ENCODE measurements around the gene BLTP3A. TPM values are rescaled to one million over a fixed set of nuclear protein-coding genes. Genes with fewer than 3 reads are reported as not detected.

The BLTP3A gene
- total and polyA plus RNA-seq, 10 of the 15 experiments (the other 5 are each of a cell fraction or from before 2014, with no cell fraction given) = 2.7 to 16.7 (median 9.9) TPM

GRCh38 chr6:34793877-34794276 lies 2.0 kb downstream of the BLTP3A start:
- FAIRE-seq (no peak), DNase-seq (ENCODE audit: low read depth, low spot score) (no peak), ATAC-seq (no peak)
- POLR2A ChIA-PET = interaction anchor here (0.7 kb wide), 1 partner anchor 9 kb away, joined by 3 read pairs; no protein-coding TSS in a partner anchor
- SMC1A ChIA-PET (ENCODE audit: uncharacterized antibody, unreplicated experiment) = interaction anchor here (0.9 to 1.4 kb wide), 4 partner anchors 10 to 94 kb away, joined by 4 to 5 read pairs (median 4); partner anchors contain the start of gene TAF11
- BruUV-seq (replicated peaks) = no TSS peak
- 99% methylated on average over 6 of the region's 6 CpGs for WGBS (ENCODE audit: insufficient coverage, insufficient replicate concordance, low lambda C conversion rate, missing lambda C conversion rate)
- Histone ChIP-seq H3K4me1 (ENCODE audit: control insufficient read depth, insufficient read depth, low read length) (no peaks in the 10 kb centered on the region; the same call in 1 of the 2 replicates), H3K79me2 (ENCODE audit: control insufficient read depth, insufficient read depth, low read length) (peaks cover 40% of the 10 kb centered on the region), H3K4me2 (ENCODE audit: control insufficient read depth, insufficient read depth) (peak overlapping the region; percentile 88), H3K9ac (ENCODE audit: control insufficient read depth, insufficient read depth, low read length) (no peak overlapping the region), H2AFZ (ENCODE audit: control insufficient read depth, low read depth, low read length) (no peak overlapping the region), H3K4me3 (0 out of 2 replicates have a peak overlapping the region, but pooled peaks have one; percentile 88), H3K36me3 (ENCODE audit: control insufficient read depth in 2 of 2, insufficient read depth in 2 of 2, low read length in 1 of 2) (no peaks in the 10 kb centered on the region), H3K27me3 (replicated peaks in 1 of 2; ENCODE audit: control insufficient read depth in 2 of 2, insufficient read depth in 2 of 2, low read length in 1 of 2) (no peaks in the 10 kb centered on the region), H3K27ac (ENCODE audit: control insufficient read depth, insufficient read depth) (no peak overlapping the region), H3K9me3 (replicated peaks; ENCODE audit: control insufficient read depth, insufficient read depth, low read length) (no peaks in the 10 kb centered on the region), H4K20me1 (ENCODE audit: control insufficient read depth, insufficient read depth) (no peaks in the 10 kb centered on the region)
- RAD21 ChIA-PET (ENCODE audit: unreplicated experiment) = interaction anchor here (0.7 kb wide), 1 partner anchor 118 kb away, joined by 3 read pairs; no protein-coding TSS in a partner anchor
- in situ Hi-C loops (cut with MboI) (no loop called here), intact Hi-C loops (cut with micrococcal nuclease; ENCODE audit: unreplicated experiment) (loop anchor here (5.0 kb wide), 2 partner anchors 93 to 122 kb away; partner anchors contain the start of genes ANKS1A and TAF11)
- CTCF ChIA-PET = no interaction called here
- TF ChIP-seq SP1 (IDR thresholded peaks at IDR 0.05; ENCODE audit: low read depth, low read length) (no peak), PRDM15 (CRISPR knock-in tag; IDR thresholded peaks at IDR 0.05) (no peak), RB1 (IDR thresholded peaks at IDR 0.05; ENCODE audit: borderline replicate concordance) (no peak), EED (IDR thresholded peaks at IDR 0.05; ENCODE audit: low read depth) (no peak), FOS (IDR thresholded peaks at IDR 0.05; ENCODE audit: borderline replicate concordance, extremely low read depth, insufficient read length) (no peak), BCL3 (IDR thresholded peaks at IDR 0.05; ENCODE audit: borderline replicate concordance, insufficient read depth, low read depth, low read length, poor library complexity, severe bottlenecking) (no peak), NFIC (IDR thresholded peaks at IDR 0.05; ENCODE audit: low read depth, low read length) (no peak), HSF1 (IDR thresholded peaks at IDR 0.05; ENCODE audit: low read depth, low read length) (no peak), NR2C2 (IDR thresholded peaks at IDR 0.05; ENCODE audit: borderline replicate concordance, control insufficient read depth, insufficient read length, low read depth) (no peak), IRF5 (IDR thresholded peaks at IDR 0.05; ENCODE audit: borderline replicate concordance) (no peak), ZBTB11 (CRISPR knock-in tag; IDR thresholded peaks at IDR 0.05) (no peak), IRF4 (IDR thresholded peaks at IDR 0.05; ENCODE audit: low read depth, low read length) (no peak)

Data from GM12878 (cell line).